PC-9 (cell line): ENCODE measurements around the gene DDAH1.

Experiments
- CTCF ChIP-seq: fragments of 200-600 bp; sonication (generic); conservative IDR thresholded peaks from 2 replicates; pipeline ENCODE4 v1.6.1; 2017; ENCODE audit warnings: mixed run types, antibody characterized with exemption, mild to moderate bottlenecking, moderate library complexity
- EZH2 ChIP-seq: fragments of 200-600 bp; sonication (generic); IDR thresholded peaks from 2 replicates; pipeline ENCODE4 v1.8.0; 2017; ENCODE audit warnings: antibody characterized with exemption, low read depth

- TF ChIP-seq EZH2 (no peak), CTCF (no peak)
These were observed 20.6 kb upstream of the DDAH1 start for GRCh38 chr1:85485516-85485915.
